Activated naive CD8-positive, alpha-beta T cell treated with anti-CD3 and anti-CD28 coated beads, Interleukin-2, amount 50 U/mL, for 16 hours (primary cell): ENCODE measurements around the gene HSD17B12.

Experiments
- DNase-seq: peaks from one replicate; pipeline ENCODE4 v3.0.0-alpha.2; 2020; ENCODE audit warnings: low read depth, low spot score

HSD17B12 gene

DNA sequence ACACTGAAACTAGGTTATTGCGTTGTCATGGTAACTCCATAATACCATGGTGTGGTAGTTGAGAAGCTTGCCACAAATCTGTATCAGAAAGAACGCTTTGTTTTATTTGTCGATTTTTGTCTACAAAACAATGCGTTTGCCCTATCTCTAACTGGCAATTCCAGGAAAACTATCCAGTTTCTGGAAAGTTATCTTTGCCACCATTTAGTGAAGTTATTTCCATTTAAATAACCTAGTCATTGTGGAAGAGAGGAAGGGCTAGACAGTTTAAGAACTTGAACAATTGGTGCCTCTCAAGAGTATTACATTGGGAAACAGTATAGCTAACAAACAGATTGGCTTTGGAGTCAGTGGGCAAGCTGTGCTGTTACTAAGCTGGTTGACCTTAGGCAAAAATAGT, 7.9 kb downstream of the HSD17B12 start:
- DNase-seq: no peak

DNA sequence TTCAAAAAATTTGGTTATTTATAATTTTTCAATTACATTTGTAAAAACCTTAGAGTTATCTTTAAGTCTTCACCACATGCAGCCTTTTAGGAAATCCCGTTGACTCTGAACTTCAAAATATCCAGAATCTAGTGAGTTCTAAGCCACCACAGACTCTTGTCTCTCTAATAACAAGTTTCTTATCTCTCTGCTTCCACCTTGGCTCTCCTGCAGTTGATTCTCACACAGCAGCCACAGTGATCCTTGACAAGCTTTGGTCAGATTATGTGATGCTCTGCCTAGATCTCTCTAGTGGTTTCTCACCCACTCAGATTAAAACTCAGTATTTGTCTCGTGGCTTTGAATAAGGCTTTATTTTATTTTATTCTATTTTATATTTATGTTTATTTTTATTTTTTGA, 8.6 kb downstream of the HSD17B12 start:
- no peak for DNase-seq

DNA sequence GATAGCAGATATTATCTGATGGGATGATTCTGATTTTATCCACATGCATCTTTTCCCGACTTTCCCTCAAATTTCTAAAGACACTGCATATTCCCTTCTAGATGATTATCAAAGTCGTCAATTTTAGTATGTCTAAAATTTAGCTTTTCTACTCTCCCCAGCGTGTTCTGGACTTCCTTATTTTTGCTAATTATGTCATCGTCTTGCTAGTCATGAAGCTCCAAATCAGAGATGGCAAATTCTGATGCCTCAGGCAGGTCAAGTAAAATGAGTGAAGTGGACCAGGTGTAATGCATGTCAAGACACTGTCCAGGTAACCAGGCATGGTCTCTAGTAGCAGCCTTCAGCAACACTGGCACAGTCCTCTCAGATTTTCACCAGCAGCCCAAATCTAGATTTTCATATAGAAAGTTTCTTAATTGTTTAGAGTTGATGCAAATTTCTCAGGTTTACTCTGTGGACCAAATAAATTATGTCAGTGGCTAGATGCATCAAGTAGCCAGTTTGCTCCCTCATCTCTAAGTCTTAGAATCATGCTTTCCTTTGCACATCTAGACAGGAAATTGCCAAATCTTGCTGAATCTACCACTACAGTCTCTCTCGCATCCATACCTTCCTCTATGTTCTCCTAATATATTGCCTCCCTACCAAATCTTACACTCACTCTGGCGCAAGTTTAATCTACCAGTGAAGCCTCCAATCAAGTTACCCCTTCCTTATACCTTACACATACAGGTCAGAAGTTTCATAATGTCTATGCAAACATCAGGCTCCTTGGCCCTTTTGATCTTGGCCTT, 10.6 kb downstream of the HSD17B12 start:
- no peak for DNase-seq

DNA sequence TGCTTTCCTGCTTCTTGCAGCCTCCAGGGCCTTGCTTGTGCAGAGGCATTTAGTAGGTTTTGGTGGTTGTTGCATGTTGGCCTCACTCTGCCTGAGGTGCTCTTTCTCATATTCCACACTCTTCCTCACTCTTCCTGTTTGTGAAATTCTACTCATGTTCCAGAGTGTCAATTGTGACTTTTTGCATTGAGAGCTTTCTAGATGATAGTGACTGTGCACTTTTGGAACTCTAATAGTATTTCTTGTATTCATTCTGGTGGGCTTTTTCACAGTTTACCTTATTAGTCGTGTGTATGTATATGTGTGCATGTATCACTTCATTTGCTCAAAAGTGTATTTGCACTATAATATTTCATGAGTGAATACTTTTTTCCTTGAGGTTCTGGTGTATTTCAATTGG, 11.3 kb downstream of the HSD17B12 start:
- DNase-seq: no peak

DNA sequence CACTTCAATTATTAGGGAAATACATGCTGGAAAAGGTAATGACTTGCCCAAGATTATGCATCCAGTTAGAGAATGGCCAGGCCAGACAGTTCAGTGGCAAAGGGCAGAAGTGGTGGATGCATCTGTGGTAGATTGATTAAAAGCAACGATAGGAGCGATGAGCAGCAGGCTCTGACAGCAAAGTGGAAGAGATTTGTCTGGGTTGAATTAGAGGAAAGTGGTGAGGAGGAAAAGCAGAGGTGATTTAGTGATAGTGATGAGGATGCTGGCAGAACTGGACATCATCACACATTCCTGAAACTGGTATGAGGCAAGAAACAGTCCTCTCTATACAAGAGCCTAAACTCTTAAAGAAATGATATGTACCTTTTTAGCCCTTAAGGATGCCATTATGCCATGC, 12.5 kb downstream of the HSD17B12 start:
- no peak for DNase-seq

DNA sequence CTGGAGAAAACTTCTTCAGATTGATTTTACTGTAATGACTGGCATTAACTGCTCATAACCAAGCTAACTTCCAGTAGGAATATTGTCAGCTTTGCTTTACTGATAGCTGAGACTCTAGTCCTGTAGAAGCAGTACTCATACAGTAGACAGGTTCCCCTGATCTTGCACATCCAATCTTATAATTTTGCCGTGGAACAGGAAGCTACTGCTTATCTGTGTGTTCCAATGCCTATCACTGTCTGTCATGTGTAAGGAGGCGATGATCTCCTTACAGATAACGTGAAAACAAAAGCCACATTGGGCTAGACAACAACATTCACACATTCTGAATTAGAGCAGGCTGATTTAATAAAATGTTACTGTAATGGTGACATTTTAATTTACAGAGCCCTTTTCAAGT, 13.2 kb downstream of the HSD17B12 start:
- DNase-seq: no peak

DNA sequence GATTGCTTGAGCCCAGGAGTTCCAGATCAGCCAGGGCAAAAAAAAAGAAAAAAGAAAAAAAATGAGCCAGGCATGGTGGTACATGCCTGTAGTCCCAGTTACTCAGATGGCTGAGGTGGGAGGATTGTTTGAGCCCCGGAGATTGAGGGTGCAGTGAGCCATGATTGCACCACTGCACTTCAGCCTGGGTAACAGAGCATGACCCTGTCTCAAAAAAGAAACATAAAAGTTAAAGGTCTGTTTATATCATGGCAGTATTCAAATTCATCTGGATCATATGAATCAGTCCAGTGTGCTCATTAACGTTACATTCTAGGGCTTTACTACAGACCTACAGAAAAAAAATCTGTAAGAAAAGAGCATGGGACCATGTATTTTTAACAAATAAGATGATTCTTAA, 13.9 kb downstream of the HSD17B12 start:
- DNase-seq: no peak

DNA sequence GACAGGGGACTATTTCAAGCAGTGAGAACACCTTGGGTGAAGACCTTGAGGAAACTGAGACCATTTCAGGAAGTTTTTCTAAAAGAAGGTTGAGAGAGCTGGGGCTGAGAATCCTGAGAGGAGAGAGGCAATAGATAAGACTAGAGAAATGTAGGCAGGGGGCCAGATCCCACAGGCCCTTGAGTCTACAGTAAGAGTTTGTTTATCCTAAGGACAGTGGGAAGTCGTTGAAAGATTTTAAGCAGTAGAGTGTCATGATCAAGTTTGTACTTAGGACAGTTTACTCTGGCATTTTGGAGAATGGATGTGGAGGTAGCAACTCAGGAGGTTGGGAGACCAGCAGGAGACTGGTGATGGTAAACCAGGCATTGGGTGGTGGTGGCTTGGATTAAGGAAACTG, 17.1 kb downstream of the HSD17B12 start:
- no peak for DNase-seq

DNA sequence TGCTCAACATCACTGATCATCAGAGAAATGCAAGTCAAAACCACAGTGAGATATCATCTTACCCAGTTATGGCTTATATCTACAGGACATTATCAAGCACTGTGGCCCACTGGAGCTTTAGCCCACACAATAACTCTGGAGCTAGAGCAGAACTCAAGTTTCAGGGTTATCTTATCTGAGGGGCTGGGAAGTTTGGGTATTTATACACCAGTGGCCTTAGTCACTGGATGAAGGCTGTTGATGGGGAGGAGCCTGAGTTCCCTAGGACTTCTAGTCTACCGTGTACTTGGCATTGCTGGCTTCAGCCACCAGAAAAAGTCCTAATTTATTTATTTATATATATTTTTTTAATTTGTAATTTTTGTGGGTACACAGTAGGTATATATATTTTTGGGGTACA, 19.3 kb downstream of the HSD17B12 start:
- DNase-seq: no peak

DNA sequence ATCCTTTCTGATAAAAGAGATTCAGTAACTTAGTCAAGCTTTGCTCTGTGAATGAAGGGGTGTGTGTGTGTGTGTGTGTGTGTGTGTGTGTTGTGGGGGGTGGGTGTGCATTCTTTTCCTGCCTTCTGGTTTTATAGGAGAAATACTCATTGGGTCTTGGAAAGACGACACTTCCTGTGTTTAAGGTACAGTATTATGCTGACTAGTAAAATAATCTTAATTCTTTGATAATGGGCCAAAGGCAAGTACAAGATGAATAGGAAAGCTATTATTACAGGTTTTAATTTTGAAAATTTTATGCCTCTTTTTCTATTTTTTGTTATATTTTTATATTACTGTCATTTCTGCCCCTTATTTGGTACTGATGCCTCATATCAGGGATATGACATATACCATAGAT, 26.1 kb downstream of the HSD17B12 start:
- no peak for DNase-seq

DNA sequence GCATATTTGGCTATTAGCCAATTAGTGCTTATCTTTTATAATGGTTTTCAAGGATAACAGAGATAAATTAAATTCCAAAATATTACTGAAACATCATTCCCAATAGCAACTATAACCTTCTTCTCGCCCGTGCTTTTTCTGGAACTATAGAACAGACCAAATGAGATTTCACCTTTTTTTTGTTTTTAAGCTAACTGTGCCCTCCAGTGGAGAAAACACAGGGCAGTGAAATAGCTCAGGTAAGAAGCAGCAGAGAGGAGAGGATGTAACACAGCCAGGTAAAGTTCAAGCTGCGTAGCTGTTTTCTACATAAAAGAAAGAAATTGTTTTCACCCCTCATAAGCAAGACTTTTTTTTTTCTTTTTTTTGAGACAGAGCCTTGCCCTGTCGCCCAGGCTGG, 28.2 kb downstream of the HSD17B12 start:
- DNase-seq: no peak

DNA sequence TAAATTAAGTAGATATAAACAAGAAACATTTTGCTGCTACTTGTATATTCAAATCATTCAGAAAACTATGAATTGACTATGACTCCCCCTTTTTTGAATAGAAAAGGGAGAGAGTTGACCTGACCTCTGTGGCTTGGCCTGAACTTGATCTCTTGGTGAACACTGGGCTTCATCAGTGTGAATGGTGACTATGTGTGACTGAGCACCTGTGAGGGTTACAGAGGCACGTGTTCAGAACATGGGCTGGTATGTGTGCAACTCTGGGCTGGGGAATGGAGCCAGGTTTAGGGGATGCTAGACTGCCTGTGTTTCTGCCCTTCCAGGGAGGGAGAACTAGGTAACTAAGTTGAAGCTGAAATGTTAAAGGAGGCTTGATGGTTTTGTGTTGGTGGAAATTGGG, 29.2 kb downstream of the HSD17B12 start:
- DNase-seq: no peak

DNA sequence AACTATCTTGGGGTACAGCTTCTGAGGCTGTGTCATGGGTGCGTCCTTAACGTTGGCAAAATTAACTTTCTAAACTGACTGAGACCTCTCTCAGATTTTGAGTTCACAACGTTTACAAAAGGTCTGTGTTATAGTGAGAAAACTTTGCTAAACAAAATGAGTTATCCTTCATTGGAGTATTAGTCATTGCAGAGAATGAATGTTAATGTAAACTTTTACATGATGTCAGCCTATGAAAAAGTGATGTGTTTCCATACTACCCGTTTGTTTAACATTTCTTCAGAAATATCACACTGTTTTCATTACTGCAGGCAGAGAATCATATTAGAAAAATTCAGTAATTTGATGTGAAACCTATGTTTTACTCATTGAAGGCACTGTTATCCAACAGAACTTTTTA, 32.1 kb downstream of the HSD17B12 start:
- no peak for DNase-seq

DNA sequence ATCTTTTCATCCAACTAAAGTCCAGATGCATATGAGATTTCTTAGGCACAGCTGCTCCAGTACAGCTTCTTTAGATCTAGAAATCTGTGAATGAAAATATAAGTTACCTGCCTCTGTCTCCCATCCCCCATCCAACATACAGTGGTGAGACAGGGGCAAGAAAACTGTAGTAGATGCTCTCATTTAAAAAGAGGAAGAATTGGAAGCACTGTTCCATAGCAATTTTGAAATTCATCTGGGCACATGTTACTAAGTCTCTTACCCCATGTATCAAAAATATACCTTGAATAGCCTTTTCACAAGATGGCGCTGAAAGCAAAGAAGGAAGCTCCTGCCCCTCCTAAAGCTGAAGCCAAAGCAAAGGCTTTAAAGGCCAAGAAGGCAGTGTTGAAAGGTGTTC, 37.8 kb downstream of the HSD17B12 start:
- no peak for DNase-seq

DNA sequence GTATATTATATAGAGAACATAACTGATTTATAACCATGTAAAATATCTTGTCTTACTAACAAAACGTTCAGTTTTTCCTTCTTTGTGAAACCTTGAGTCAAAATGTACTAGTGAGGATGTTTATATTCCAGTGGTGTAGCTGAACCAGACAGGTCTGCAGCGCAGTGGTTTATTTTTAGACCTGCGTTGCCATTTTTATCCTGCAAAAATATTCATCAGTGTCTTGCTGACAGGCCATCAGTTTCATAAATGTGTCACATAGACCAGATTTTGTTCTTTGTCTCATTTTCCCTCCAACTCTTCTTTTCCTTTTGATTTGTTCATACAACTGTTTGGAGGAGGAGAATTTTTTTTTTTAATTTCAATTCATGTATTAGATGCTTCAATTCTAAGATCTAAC, 43.1 kb downstream of the HSD17B12 start:
- DNase-seq: no peak

DNA sequence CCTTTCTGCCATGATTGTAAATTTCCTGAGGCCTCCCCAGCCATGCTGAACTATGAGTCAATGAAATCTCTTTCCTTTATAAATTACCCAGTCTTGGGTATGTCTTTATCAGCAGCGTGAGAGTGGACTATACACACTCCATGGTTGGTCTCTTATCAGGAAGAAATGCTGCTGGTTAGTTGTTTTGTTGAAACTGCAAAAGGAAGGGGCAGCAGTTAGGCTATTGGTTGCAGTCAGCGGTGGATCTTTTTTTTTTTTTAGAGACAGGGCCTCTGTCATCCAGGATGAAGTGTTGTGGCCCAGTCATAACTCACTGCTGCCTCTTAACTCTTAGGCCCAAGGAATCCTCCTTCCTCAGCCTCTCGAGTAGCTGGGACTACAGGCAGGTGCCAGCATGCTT, 51.7 kb downstream of the HSD17B12 start:
- no peak for DNase-seq

DNA sequence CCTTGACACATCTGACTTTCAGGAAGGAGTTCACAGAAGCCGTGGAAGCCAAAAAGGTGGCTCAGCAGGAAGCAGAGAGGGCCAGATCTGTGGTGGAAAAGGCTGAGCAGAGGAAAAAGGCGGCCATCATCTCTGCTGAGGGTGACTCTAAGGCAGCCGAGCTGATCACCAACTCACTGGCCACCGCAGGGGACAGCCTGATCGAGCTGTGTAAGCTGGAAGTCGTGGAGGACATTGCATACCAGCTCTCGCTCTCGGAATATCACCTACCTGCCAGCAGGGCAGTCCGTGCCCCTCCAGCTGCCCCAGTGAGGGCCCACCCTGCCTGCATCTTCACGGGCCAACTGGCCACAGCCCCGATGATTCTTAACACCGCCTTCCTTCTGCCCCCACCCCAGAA, 53.7 kb downstream of the HSD17B12 start:
- DNase-seq: no peak

DNA sequence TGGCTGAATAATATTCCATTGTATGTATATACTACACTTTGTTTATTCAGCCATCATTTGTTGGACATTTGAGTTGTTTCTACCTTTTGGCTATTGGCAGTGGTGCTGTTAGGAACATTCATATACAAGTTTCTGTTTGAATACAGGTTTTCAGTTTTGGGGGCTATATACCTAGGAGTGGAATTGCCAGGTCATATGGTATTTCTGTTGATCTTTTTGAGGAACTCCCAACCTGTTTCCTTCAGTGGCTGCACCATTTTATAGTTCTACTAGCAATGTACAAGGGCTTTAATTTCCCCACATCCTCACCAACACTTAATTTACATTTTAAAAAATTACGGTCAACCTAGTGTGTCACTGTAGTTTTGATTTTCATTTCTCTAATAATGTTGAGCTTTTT, 54.6 kb downstream of the HSD17B12 start:
- DNase-seq: no peak

DNA sequence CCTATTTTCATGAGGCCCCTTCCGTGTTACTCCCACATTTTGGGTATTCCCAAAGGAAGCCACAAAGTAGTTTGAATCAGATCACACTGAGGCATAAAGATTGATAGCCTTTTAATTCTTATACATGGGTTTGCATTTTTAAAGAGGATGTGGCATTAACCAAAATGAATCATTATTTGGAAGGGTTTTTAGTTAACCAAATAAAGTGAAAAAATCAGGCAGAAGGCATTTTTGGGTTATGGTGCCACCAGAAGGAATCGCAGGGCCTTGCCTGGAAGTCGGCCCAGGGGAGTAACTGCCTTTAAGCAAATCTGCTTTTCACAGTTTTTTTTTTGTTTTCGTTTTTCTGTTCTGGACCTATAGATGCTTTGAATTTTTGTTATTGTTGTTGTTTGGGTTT, 55.4 kb downstream of the HSD17B12 start:
- DNase-seq: no peak

DNA sequence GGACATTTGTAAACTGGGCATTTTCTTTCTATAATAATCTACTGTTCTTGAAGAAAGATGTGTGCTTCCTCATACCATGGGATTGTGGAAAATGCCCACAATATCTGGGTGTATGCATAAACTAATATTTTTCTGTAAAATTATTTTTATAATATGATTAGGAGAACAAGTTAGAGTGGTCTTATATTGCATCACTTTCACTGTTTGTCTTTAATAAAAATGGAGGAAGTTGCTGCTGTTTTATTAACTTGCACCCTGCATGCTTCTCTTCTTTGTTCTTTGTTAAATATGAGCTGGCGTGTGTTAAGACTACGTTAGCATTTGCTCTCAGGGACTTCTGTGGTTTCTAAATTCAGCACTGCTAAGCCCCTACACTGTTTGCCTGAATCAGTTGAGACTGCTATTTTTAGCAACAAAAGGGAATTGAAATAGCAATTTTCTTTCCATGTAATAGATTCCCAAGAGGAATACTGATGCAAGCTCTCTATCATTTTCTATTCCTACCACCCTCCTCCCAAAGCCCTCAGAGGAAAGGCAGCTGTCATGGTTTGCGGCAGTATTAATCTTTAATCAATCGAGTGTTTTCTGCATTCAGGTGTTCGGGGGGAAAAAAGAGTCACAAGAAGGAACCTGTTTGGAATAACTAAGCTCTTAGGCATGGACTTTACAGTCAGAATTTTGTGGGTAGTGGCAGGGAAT, 56.1 kb downstream of the HSD17B12 start:
- DNase-seq: no peak

DNA sequence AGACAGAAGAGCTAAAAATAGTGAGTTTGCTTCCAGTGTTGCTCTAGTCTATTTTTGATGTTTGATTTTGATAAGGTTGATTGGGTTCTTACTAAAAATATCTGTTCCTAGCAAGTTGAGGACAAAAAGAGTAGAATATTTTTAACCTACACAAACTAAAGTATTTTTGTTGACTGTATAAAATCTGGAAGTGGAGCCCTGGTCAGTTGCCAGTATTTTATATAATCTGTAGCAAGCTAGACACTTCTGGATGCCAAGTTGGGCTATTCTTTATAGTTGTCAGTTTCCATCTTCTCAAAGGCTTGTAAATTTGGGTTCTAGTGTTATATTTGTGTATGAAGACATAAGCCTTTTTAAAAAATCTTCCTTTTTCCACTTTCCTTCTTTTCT, 56.7 kb downstream of the HSD17B12 start:
- DNase-seq: no peak

DNA sequence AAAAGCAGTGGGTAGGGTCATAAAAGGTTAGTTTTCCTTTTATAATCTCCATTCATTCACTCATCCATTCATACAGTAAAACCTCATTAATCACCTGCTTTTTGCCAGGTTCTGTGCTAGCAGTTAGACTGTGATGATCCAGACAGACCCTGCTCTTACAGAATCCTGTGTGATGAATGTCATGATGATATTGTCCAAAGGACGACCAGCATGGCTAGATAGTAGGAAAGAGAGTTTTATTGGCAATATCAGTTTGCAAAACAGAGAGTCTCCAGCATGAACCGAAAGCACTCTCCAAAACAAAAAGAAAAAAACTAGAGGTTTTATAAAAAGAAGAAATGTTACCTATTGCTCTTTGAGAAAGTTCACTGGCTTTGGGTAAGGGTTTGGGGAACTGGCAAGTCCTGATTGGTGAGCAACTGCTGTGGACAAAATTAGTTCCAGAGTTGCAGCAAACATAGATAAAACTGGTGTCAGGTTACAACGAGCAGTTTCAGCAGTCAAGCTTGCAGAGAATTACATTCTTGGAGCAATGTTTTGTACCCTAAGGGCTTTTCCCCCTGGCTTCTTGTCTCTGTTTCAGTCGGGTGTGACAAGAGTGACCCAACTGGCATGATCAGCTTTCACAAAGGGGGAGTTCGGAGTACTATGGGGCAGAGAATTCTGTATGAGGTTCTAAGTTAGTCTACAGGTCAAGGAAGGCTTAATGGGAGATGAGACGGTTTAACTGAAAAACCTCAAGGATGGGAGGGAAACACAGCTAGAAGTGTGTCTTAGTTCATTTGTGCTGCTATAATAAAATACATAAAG, 58.3 kb downstream of the HSD17B12 start:
- DNase-seq: no peak

DNA sequence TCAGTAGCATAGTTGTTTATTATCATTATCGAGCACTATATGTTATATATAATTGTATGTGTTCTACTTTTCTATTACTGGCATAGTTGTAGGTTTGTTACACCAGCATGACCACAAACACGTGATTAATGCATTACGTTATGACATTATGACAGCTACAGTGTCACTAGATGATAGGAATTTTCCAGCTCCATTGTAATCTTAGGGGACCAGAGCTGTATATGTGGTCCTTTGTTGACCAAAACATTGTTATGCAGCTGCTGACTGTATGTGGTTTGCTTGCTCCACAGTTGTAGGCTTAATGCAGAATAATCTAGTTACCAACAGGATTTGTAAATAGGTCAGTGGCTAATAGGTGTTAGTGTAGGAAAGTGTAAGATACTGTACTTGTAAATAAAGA, 66.1 kb downstream of the HSD17B12 start:
- no peak for DNase-seq
